Smooth muscle cell (in vitro differentiated cells): ENCODE data around the gene MC1R. TPM values are rescaled to one million over a fixed set of nuclear protein-coding genes. Genes with fewer than 3 reads are reported as not detected.

Experiments used
- DNase-seq: peaks from one replicate; lab custom pipeline; 2025; ENCODE audit not compliant: unreplicated experiment; lab: John Stamatoyannopoulos, UW
- H2AFZ ChIP-seq: fragments of 200-600 bp; sonication (generic); 2 replicates; pipeline ENCODE4 v1.6.0; 2016; ENCODE audit warnings: antibody characterized with exemption, low read depth, mild to moderate bottlenecking
- H3F3A ChIP-seq: fragments of 200-600 bp; sonication (generic); 2 replicates; pipeline ENCODE4 v1.6.0; 2017; ENCODE audit warnings: antibody characterized with exemption, low read depth
- H3K27ac ChIP-seq: fragments of 200-600 bp; sonication (generic); 2 replicates; pipeline ENCODE4 v1.5.1; 2016; ENCODE audit warnings: low read depth, mild to moderate bottlenecking
- H3K27me3 ChIP-seq: fragments of 200-600 bp; sonication (generic); 2 replicates; pipeline ENCODE4 v1.6.1; 2016; ENCODE audit warnings: low read depth, mild to moderate bottlenecking
- H3K36me3 ChIP-seq: fragments of 200-600 bp; sonication (generic); 2 replicates; pipeline ENCODE4 v1.5.1; 2016; ENCODE audit warnings: low read depth
- H3K4me1 ChIP-seq: fragments of 200-600 bp; sonication (generic); 2 replicates; pipeline ENCODE4 v1.5.1; 2016; ENCODE audit warnings: low read depth
- H3K4me2 ChIP-seq: fragments of 200-600 bp; sonication (generic); 2 replicates; pipeline ENCODE4 v1.6.0; 2016; ENCODE audit warnings: mild to moderate bottlenecking
- H3K4me3 ChIP-seq: fragments of 200-600 bp; sonication (generic); 2 replicates; pipeline ENCODE4 v1.5.1; 2016; ENCODE audit warnings: mild to moderate bottlenecking
- H3K79me2 ChIP-seq: fragments of 200-600 bp; sonication (generic); 2 replicates; pipeline ENCODE4 v1.6.0; 2016; ENCODE audit warnings: low read depth, mild to moderate bottlenecking
- H3K9ac ChIP-seq: fragments of 200-600 bp; sonication (generic); 2 replicates; pipeline ENCODE4 v1.6.0; 2016; ENCODE audit warnings: low read depth
- H3K9me3 ChIP-seq: fragments of 200-600 bp; sonication (generic); replicated peaks from 2 replicates; pipeline ENCODE4 v1.5.1; 2016; ENCODE audit warnings: low read depth
- H4K20me1 ChIP-seq: fragments of 200-600 bp; sonication (generic); 2 replicates; pipeline ENCODE4 v1.6.0; 2016; ENCODE audit warnings: low read depth
- CTCF ChIP-seq: fragments of 200-600 bp; sonication (generic); IDR thresholded peaks from 2 replicates; pipeline ENCODE4 v1.5.1; 2017; ENCODE audit warnings: borderline replicate concordance, mild to moderate bottlenecking, antibody characterized with exemption; ENCODE audit not compliant: insufficient read depth, poor library complexity, severe bottlenecking
- WGBS: methylation state at CpG from one replicate; pipeline ENCODE4 v1.1.7; 2016; ENCODE audit warnings: low lambda C conversion rate; 5-methylcytosine and 5-hydroxymethylcytosine counted together
- polyA plus RNA-seq: library from polyadenylated mRNA; unstranded; fragments of >200 nt; fragmentation: Nextera tagmentation; extraction: Ambion mirVana; gene quantifications from 2 replicates; pipeline ENCODE4 v1.2.1, GENCODE V29; 2016
- total RNA-seq: library from RNA; depleted of rRNA; stranded (reverse); fragments of >200 nt; gene quantifications from 2 replicates; pipeline ENCODE4 v1.2.3, GENCODE V29; 2014

The MC1R gene
- total and polyA plus RNA-seq, 2 experiments from 2014 or later = 14.5 to 16.8 TPM

DNA sequence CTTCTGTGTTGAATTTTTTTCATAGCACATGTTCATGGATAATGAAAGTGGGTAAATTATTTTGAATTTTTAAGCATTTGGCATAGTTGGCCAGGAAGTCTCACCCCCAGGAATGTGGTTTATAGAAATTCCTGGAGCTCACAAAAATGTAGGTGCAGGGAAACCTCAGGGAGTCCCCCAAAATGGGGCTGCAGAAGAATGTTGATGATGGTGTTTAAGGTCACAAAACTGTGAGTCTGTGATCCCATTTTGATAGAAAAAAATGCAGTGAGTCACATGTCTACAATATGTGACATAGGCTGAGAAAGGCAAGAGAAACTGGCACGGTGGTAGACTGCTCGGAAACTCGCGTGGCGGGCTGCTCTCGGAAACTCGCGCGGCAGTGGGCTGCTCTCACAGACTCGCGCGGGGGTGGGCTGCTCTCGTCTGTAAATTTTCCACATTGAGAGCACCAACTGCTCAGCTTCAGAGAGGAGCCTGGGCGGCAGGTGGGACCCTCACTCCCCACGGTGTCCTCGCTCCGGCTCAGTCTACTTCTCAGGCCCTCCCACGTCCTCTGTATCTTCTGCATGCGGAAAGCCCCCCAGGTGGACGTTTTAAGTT is 18.7 kb upstream of the MC1R start:
- no peaks in the 10 kb centered on the region for H3K9me3 ChIP-seq
- H3K79me2 ChIP-seq = no peaks in the 10 kb centered on the region
- H3F3A ChIP-seq = no peaks in the 10 kb centered on the region
- H3K27ac ChIP-seq = no peak overlapping the region
- WGBS = over 99% methylated on average over 20 of the region's 20 CpGs
- H3K9ac ChIP-seq = no peak overlapping the region
- DNase-seq = no peak
- H2AFZ ChIP-seq = no peak overlapping the region
- no peak for TF ChIP-seq CTCF
- no peak overlapping the region for H3K4me2 ChIP-seq
- H3K27me3 ChIP-seq = no peaks in the 10 kb centered on the region
- H4K20me1 ChIP-seq = peaks cover 38% of the 10 kb centered on the region
- no peaks in the 10 kb centered on the region for H3K36me3 ChIP-seq
- no peak overlapping the region for H3K4me3 ChIP-seq
- H3K4me1 ChIP-seq = no peaks in the 10 kb centered on the region

GRCh38 chr16:89900885-89901284 is 17.8 kb upstream of the MC1R start:
- no peaks in the 10 kb centered on the region for H3F3A ChIP-seq
- peaks cover 40% of the 10 kb centered on the region for H4K20me1 ChIP-seq
- 97% methylated on average over 17 of the region's 17 CpGs for WGBS
- no peaks in the 10 kb centered on the region for H3K4me1 ChIP-seq
- no peak for TF ChIP-seq CTCF
- H3K9ac ChIP-seq = no peak overlapping the region
- DNase-seq = no peak
- no peak overlapping the region for H3K4me3 ChIP-seq
- no peak overlapping the region for H3K27ac ChIP-seq
- no peaks in the 10 kb centered on the region for H3K36me3 ChIP-seq
- no peak overlapping the region for H2AFZ ChIP-seq
- no peaks in the 10 kb centered on the region for H3K9me3 ChIP-seq
- no peak overlapping the region for H3K4me2 ChIP-seq
- no peaks in the 10 kb centered on the region for H3K79me2 ChIP-seq
- H3K27me3 ChIP-seq = no peaks in the 10 kb centered on the region

- no peak for TF ChIP-seq CTCF
- Histone ChIP-seq H2AFZ (no peak overlapping the region), H3K4me2 (no peak overlapping the region), H3K4me3 (no peak overlapping the region), H3K4me1 (no peaks in the 10 kb centered on the region), H3K36me3 (no peaks in the 10 kb centered on the region), H3K9me3 (no peaks in the 10 kb centered on the region), H3F3A (no peaks in the 10 kb centered on the region), H3K79me2 (no peaks in the 10 kb centered on the region), H3K9ac (no peak overlapping the region), H4K20me1 (peaks cover 30% of the 10 kb centered on the region), H3K27ac (no peak overlapping the region), H3K27me3 (no peaks in the 10 kb centered on the region)
- no peak for DNase-seq
- WGBS = 97% methylated on average over 11 of the region's 11 CpGs
These were observed 15.7 kb upstream of the MC1R start for GRCh38 chr16:89902980-89903379.

DNA sequence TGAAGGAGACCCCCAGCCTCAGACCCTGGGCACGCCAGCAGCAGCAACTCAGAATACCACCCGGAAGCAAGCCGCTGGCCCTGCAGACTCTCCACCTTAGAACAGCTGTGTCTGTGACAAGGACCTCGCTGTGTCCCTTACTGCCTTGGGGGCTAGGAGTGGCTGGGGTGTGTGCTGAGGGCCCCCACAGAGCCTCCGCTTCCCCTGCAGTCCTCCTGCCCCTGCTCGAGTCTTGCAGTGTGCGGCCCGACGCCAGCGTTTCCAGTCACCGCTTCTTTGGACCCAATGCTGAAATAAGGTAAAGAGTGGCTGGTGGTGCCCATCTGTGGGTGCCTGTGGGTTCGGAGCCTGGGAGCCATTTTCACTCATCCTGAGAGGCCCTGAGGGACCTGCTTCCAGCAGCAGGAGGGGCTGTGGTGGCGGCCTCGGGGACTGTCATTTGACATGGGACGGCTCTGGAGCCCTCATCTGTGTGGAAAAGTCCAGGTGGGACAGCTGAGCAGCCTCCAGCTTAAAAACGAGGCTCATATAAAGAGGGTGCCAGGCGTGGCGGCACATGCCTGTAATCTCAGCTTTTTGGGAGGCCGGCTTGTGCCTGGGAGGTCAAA is 14.7 kb upstream of the MC1R start:
- 97% methylated on average over 19 of the region's 19 CpGs for WGBS
- H3K4me2 ChIP-seq = no peak overlapping the region
- no peaks in the 10 kb centered on the region for H3K9me3 ChIP-seq
- H3K9ac ChIP-seq = no peak overlapping the region
- no peaks in the 10 kb centered on the region for H3K36me3 ChIP-seq
- no peaks in the 10 kb centered on the region for H3F3A ChIP-seq
- H2AFZ ChIP-seq = no peak overlapping the region
- H3K4me3 ChIP-seq = no peak overlapping the region
- no peak for TF ChIP-seq CTCF
- no peak overlapping the region for H3K27ac ChIP-seq
- peaks cover 30% of the 10 kb centered on the region for H4K20me1 ChIP-seq
- no peaks in the 10 kb centered on the region for H3K79me2 ChIP-seq
- H3K4me1 ChIP-seq = no peaks in the 10 kb centered on the region
- DNase-seq = no peak
- H3K27me3 ChIP-seq = no peaks in the 10 kb centered on the region
